Measurements from ENCODE around the gene CENPX. TPM values are rescaled to one million over a fixed set of nuclear protein-coding genes. Genes with fewer than 3 reads are reported as not detected.

Gene CENPX
- polyA plus RNA-seq, 1 donor (not counting 4 experiments of a cell fraction or from before 2014, with no cell fraction given), result 48.2 TPM

DNA sequence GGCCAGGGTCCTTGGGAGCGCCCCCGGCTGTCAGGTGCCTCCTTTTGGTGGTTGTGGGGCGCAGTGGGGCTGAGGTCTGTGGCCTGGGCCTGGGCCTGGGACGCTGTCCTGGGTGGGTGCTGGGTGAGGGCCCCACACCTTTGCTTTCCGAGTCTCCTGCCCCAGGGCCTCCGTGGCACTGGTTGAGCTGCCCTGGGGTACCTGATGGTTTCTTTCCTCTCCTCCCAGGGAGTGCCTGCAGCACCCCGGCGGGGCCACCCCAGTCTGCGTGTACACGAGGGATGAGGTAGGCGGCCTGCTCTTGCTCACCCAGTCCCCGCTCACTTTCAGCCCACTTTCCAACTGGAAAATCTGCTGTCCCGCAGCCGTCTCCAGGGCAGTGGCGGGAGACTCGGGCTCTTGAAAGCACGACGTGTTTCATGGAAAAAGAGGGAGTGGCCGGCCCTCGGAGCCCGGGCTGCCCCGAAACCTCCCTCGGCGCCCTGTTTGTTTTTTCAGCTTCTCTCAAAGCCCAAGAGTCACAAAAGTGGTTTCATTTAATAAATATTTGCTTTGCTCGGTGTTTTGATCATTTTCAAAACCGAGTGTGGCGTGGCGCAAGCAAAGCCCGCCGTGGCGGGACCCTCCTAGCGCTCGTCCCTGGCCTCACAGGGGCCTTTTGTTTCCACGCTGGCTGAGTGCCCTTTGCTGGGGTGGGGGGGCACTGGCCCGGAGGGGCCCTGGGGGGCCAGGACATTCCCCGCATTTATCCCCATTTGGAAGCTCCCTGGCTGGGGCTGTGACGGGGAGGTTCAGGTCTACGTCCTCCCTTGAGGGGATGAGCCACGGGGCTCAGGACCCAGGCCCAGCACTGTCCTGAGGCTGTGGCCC lies 27.9 kb downstream of the CENPX start:
- DNase-seq (ENCODE audit: low read depth, low spot score), result no peak
- H3K4me2 ChIP-seq (ENCODE audit: control insufficient read depth, extremely low read depth, insufficient read depth, low read depth, low read length), result no peak overlapping the region
- H3K36me3 ChIP-seq (ENCODE audit: control insufficient read depth in 2 of 2, extremely low read depth in 1 of 2, insufficient read depth in 2 of 2, low read length in 2 of 2), result no peaks in the 10 kb centered on the region
- no peak overlapping the region for H3K9ac ChIP-seq (ENCODE audit: control insufficient read depth, extremely low read depth, insufficient read depth, low read length)
- no peak for TF ChIP-seq EZH2 (IDR thresholded peaks at IDR 0.05; ENCODE audit: low read length)
- TF ChIP-seq, protein P1, sequence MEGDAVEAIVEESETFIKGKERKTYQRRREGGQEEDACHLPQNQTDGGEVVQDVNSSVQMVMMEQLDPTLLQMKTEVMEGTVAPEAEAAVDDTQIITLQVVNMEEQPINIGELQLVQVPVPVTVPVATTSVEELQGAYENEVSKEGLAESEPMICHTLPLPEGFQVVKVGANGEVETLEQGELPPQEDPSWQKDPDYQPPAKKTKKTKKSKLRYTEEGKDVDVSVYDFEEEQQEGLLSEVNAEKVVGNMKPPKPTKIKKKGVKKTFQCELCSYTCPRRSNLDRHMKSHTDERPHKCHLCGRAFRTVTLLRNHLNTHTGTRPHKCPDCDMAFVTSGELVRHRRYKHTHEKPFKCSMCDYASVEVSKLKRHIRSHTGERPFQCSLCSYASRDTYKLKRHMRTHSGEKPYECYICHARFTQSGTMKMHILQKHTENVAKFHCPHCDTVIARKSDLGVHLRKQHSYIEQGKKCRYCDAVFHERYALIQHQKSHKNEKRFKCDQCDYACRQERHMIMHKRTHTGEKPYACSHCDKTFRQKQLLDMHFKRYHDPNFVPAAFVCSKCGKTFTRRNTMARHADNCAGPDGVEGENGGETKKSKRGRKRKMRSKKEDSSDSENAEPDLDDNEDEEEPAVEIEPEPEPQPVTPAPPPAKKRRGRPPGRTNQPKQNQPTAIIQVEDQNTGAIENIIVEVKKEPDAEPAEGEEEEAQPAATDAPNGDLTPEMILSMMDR (optimal IDR thresholded peaks at IDR 0.05 in 1 of 3, IDR thresholded peaks at IDR 0.05 in 1 of 3, conservative IDR thresholded peaks at IDR 0.05 in 1 of 3; ENCODE audit: extremely low read depth in 1 of 3, insufficient read depth in 2 of 3, low read length in 3 of 3), result no peak
- dilution Hi-C loops (cut with MboI; ENCODE audit: extremely low pct_ligation_motif_present, low sequenced_read_pairs), result no loop called here
- no peaks in the 10 kb centered on the region for H3K9me3 ChIP-seq (ENCODE audit: control insufficient read depth, low read depth, low read length)
- H3K9me1 ChIP-seq (ENCODE audit: control insufficient read depth, extremely low read depth, insufficient read depth, low read length), result no peaks in the 10 kb centered on the region
- H3K79me2 ChIP-seq (ENCODE audit: control insufficient read depth, insufficient read depth, low read length), result no peaks in the 10 kb centered on the region
- no peak overlapping the region for H3K4me3 ChIP-seq (ENCODE audit: control insufficient read depth in 2 of 3, extremely low read depth in 1 of 3, insufficient read depth in 2 of 3, low read depth in 1 of 3, low read length in 3 of 3)
- H3K4me1 ChIP-seq (ENCODE audit: control insufficient read depth, extremely low read depth, insufficient read depth, low read length), result peaks cover 14% of the 10 kb centered on the region
- no peaks in the 10 kb centered on the region for H3K27me3 ChIP-seq (ENCODE audit: control insufficient read depth, extremely low read depth, insufficient read depth, low read length)
- no peak for FAIRE-seq
- no peak overlapping the region for H2AFZ ChIP-seq (ENCODE audit: control insufficient read depth, low read length)
- H3K27ac ChIP-seq (ENCODE audit: control insufficient read depth, insufficient read depth, low read length), result no peak overlapping the region
- H4K20me1 ChIP-seq (ENCODE audit: control insufficient read depth, extremely low read depth, insufficient read depth, low read length), result no peaks in the 10 kb centered on the region

DNA sequence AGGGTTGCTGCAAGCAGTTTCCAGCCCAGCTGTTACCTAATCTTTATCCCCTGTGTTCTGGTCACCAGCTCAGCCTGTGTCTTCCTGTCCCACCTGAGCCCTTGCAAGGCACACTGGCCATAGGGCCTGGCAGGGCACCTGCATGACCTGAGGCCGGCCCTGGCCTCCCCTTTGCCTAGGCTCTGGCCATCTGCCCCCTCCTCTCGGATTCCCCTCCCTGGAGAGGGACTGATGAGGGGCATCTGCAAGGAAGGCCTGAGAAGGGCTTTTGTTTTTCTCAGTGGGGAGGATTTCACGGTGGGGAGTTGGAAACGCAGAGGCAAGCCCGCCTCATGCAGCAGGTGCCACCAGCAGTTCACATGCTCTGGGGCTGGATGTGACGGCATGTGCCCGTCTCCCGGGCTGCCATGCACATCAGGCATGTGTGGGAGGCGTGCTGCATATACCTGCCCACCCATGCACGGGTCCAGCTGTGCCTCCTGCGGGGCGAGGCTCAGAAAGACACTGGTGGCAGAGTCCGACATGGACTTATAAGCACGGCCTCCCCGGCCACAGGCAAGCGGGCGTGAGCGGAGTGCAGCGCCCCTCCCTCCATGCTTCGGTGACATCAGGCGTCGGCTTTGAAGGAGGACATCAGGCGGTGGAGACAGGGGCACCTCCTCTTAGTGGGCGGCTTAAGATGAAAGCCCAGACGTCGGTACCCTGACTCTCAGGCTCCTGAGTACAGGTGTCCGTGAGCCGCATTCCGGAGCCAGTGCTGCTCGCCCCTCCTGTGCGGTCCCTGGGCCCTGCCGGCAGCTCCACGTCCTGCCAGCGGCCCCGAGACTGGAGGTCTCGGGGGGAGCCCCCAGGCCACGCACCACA lies 28.7 kb downstream of the CENPX start:
- H3K27ac ChIP-seq (ENCODE audit: control insufficient read depth, insufficient read depth, low read length), result no peak overlapping the region
- DNase-seq (ENCODE audit: low read depth, low spot score) (no peak), FAIRE-seq (no peak)
- dilution Hi-C loops (cut with MboI; ENCODE audit: extremely low pct_ligation_motif_present, low sequenced_read_pairs), result no loop called here
- H3K9ac ChIP-seq (ENCODE audit: control insufficient read depth, extremely low read depth, insufficient read depth, low read length), result no peak overlapping the region
- no peak overlapping the region for H3K4me3 ChIP-seq (ENCODE audit: control insufficient read depth in 2 of 3, extremely low read depth in 1 of 3, insufficient read depth in 2 of 3, low read depth in 1 of 3, low read length in 3 of 3)
- TF ChIP-seq, protein P1 (optimal IDR thresholded peaks at IDR 0.05 in 1 of 3, IDR thresholded peaks at IDR 0.05 in 1 of 3, conservative IDR thresholded peaks at IDR 0.05 in 1 of 3; ENCODE audit: extremely low read depth in 1 of 3, insufficient read depth in 2 of 3, low read length in 3 of 3), result no peak
- TF ChIP-seq EZH2 (IDR thresholded peaks at IDR 0.05; ENCODE audit: low read length), result no peak
- H3K9me3 ChIP-seq (ENCODE audit: control insufficient read depth, low read depth, low read length), result no peaks in the 10 kb centered on the region
- H3K4me1 ChIP-seq (ENCODE audit: control insufficient read depth, extremely low read depth, insufficient read depth, low read length), result peaks cover 14% of the 10 kb centered on the region
- H3K36me3 ChIP-seq (ENCODE audit: control insufficient read depth in 2 of 2, extremely low read depth in 1 of 2, insufficient read depth in 2 of 2, low read length in 2 of 2), result no peaks in the 10 kb centered on the region
- H3K79me2 ChIP-seq (ENCODE audit: control insufficient read depth, insufficient read depth, low read length), result no peaks in the 10 kb centered on the region
- H3K4me2 ChIP-seq (ENCODE audit: control insufficient read depth, extremely low read depth, insufficient read depth, low read depth, low read length), result no peak overlapping the region
- no peaks in the 10 kb centered on the region for H3K27me3 ChIP-seq (ENCODE audit: control insufficient read depth, extremely low read depth, insufficient read depth, low read length)
- no peak overlapping the region for H2AFZ ChIP-seq (ENCODE audit: control insufficient read depth, low read length)
- no peaks in the 10 kb centered on the region for H3K9me1 ChIP-seq (ENCODE audit: control insufficient read depth, extremely low read depth, insufficient read depth, low read length)
- H4K20me1 ChIP-seq (ENCODE audit: control insufficient read depth, extremely low read depth, insufficient read depth, low read length), result no peaks in the 10 kb centered on the region
